GM19240 (cell line): ENCODE results near the gene KIFC3.
A peak's percentile ranks its signal among the peaks of the same experiment; 100 is the strongest.
"Not testable (repeated sequence)": the region's sequence is repeated elsewhere in the genome, so short reads cannot be mapped to it uniquely, and the experiment has no call there.

Experiments used
- DNase-seq: peaks from one replicate; pipeline ENCODE4 v3.0.0; 2011; ENCODE audit warnings: low spot score; ENCODE audit not compliant: insufficient read length

KIFC3 gene

DNA sequence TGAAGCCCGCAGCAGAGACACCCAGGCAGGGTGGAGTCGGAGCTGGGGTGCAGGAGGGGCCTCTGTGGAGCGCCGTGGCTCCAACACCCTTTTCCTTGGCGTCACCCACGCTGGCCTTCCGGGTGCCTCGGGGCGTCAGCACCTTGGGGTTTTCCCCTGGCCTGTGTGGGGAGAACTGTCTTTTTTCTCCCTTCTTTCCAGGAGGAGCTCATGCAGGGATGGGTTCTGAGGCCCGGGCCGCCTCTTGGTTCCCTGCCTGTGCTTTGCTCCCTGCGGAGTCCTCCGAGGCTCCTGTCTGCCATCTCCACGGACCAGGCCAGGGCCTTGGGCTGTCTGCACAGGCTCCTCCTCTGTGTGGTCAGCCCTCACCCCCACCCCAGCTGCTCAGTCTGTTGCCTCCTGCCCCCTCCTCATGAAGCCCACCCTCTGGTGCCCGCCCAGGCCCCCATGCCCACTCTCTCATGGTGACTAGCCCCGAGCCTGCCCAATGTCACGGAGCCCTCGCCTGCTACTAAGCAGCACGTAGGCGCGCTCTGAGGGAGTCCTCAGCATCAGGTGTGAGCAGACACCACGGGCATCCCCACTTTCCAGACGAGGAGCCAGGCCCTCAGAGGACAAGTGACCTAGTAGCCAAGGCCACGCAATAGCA is 61.7 kb downstream of the KIFC3 start:
- DNase-seq = no peak

DNA sequence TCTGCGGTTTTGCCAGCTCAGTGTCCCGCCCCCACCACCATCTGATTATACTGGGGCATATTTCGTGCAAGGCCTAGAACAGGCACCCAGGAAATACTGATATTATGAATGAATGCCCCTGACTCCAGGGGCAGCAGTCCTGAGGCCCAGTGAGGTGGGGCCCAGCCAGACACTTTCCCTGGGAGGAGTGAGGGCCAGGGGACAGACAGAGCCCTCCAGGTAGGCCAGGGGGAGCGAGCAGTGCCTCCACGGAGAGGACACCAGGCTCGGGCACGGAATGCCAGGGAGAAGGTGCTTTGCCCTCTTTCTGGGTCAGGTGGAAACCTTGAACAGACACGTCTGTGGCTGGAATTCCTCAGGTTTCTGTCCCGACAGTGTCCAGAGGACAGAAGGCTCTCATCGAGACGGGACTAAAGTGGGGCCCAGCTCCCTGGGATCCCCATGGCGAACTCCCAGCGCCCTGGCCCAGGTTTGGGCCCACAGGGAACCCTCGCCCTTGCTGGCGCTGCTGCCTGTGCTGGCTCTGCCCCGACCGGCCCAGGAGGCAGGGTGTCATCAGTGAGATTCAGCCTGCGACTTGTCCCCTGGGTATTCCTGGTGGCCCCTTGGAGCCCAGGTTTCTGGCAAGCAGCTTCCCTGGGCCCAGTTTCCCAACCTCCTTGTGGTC is 62.4 kb downstream of the KIFC3 start:
- no peak for DNase-seq

DNA sequence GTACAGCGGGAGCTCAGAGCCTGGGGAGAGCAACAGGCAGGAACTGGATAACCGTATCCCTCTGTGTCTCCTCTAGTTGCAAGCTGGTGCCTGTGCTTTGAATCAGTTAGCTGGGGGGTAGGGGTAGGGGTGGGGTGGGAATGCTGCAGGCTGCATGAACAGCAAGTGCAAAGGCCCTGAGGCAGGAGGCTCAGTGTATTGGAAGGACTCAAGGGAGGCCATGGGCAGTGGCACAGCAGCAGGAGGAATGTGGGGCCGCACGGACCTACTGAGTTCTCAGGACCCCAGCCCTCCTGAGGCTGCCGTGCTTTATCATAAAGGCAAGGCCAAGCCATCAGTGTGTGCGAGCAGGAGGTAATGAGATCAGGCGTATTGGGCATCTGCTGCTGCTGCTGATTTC is 63.4 kb downstream of the KIFC3 start:
- no peak for DNase-seq

DNA sequence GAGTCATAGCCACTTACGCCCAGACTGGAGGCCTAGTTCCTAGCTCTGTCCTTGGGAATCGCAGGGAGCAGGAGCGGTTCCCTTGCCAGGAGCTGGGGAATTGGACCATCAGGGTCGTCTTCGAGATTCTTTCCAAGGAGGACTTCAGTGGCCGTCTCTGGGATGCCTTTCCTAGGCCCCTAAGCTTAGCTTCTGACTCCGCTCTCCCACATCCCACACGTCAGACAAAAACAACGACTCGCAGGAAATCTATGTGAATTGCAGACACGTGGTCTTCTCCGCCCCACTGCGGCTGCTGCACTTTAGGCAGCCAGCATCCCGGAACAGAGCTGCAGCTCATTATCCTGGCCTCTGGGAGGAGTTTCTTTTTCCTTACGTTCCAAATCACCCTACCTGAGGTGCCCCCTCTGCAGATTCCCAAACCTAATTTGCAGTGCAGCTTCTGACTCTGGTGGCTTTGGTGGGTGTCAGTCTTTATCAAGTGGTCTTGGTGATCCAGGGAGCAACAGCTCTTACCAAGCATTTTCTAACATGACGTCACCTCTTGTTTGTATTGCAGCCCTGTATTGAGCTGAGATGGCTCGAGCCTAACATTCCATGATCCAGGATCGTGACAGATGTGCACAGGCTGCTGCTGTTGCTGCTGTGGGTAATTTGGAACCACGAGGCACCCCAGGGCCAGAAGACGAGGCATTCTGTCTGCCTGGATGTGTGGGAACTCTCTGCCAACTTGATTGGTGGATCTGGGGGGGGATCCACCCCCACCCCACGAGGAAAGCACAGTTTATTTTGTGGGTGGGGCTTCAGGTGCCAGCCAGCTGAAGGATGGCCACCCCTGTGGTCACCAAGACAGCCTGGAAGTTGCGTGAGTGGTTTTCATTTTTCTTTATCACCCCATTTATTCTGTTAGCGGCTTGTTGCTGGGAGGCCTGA is 65.6 kb downstream of the KIFC3 start:
- no peak for DNase-seq

DNA sequence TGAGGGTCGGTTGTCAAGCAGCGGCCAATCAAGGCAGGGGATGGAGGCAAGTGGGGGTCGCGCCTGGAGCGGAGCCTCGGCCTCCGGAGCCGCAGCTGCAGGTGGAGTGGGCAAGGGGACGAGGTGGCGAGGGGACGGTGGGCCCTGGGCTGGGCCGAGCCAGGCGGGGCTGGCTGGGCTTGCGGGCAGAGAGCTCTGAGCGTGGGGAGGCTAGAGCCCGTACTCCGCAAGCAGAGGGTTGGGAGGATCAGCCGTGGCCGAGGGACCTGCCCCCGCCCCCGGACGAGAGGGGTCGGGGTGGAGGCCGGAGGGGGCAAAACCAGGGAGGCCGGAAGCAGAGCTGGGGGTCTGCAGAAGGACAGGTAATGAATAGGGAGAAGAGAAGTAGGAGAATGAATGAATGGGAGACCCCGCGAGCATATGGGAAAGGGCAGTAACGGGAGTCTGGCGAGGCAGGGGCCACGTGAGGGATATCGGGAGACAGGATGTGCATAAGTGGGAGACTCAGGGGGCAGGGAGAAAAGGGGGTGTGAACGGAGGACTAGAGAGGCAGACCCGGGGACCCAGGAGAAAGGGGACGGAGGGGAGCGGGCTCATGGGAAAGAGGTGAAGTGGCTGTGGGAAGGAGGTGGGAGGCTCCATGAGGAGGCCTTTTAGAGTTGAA is 66.4 kb downstream of the KIFC3 start, which contains the start of gene KATNB1:
TSS of gene KATNB1 (plus strand) at position 16 of the 664 bp plus-strand sequence. CDS start 1,474 bp downstream, outside the sequence.
- DNase-seq = no peak

DNA sequence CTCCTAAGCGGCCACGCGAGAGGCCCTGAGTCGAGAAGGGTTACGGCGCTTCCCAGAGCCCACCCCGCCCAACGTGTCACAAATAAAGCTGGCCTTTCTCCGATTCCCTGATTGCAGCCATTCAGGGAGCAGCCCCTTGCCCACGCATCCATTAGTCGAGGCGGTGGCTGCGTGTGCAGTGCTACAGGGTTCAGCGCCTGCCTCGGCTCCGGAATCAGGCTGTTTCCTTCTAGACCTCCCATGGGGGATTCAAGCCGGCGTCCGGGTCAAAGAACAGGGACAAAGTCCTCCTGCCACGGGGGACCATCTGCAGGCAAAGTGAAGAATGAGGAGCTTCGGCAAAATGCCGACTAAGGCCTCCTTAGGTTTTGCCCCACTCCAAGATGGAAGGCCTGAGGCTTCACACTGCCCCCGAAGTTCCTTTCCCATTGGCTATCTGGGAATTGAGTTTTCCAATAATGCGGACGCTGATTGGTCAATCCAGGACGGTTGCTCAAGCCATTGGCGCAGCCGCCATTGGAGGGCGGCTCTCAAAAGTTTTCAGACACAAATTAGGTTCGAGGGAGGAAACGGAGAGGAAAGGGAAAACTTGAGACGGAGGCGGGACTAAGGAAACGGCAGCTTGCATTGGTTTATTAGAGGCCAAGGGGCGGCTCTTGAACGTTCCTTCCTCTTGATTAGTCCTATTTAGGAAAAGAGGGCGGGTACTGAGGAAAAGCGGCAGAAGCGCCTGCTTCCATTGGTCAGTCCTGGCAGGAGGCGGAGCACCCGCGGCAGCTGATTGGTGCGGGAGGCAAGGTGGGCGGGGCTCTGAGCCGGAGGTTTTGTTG is 67.2 kb downstream of the KIFC3 start:
- peak; percentile 96 for DNase-seq

DNA sequence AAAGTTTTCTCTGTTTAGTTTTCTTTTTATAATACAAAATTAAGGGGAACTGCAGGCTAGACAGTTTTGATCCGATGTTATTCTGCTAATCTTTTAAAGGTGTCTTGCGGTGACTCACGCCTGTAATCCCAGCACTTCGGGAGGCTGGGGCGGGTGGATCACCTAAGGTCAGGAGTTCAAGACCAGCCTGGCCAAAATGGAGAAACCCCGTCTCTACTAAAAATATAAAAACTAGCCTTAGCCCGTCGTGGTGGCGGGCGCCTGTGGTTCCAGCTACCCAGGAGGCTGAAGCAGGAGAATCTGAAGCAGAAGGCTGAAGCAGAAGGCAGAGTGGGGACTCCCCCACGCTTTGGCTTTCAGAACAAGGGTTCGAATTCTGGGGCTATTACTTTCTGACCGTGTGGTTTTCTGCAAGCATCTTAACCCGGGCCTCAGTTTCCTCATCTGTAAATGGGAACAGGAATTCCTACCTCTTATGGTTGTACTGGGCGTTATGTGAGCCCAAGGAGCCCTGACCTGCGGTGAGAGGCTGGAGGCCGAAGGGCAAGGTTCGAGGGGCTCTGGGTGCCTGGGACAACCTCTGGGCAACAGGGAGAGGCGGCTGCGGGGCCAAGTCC is 67.9 kb downstream of the KIFC3 start:
- no peak for DNase-seq

DNA sequence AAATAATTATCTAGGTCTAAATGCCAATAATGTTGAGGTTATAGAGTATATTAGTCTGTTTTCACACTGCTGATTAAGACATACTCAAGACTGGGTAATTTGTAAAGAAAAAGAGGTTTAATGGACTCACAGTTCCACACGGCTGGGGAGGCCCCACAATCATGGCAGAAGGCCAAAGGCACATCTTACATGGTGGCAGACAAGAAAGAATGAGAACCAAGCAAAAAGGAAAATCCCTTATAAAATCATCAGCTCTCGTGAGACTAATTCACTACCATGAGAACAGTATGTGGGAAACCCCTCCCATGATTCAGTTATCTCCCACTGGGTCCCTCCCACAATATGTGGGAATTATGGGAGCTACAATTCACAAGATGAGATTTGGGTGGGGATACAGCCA is 69.6 kb downstream of the KIFC3 start:
- DNase-seq = no peak

DNA sequence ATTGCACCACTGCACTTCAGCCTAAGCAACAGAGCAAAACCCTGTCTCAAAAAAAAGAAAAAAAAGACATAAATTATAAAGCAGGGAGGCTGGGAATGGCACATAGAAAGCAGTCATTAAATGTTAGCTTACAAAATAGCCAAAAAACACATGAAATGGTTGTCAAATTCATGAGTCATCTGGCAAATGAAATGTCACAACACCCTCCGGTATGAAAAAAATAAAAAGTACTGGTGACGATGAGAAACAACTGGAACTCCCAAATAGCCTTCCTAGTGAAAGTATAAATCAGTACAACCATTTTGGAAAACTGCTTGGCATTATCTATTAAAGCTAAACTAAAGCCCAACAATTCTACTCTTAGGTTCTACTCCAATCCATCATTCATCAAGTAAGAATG is 70.3 kb downstream of the KIFC3 start:
- no peak for DNase-seq

DNA sequence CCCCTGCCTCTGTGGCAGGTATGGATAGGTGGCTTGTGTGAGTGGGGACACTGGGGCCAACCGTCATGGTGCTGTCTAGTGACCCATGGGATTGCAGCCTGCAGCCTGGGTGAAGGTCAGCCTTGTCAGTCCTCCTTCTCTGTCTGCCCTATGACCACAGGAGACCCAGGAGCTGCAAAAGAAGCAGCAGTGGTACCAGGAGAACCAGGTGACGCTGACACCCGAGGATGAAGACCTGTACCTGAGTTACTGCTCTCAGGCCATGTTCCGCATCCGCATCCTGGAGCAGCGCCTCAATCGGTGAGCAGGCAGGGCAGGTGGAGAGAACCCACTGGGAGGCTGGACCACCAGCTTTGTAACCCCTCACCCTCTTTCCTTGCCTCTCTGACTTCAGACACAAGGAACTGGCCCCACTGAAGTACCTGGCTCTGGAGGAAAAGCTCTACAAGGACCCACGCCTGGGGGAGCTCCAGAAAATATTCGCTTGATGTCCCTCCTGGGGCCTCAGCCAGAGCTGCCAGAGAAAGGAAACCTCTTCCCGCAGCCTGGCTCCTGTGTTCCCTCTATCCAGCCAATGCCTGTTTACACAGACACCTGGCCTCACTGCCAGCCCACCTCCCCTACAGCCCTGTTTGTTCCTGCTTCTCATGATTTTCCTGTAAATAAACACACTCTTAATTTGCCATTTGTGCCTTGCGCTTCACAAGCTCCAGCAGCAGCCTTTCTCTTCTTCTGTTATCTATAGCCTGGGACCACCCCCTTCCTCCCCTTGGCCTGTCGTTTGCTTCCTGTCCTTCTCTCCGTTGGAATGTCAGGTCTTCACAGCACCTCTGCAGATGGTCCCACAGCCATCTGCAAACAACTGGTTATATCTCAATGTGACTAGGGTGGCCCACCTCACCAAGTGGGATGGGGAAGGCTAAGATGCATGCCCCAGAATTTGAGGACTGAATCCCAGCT is 71.2 kb downstream of the KIFC3 start:
- no peak for DNase-seq

DNA sequence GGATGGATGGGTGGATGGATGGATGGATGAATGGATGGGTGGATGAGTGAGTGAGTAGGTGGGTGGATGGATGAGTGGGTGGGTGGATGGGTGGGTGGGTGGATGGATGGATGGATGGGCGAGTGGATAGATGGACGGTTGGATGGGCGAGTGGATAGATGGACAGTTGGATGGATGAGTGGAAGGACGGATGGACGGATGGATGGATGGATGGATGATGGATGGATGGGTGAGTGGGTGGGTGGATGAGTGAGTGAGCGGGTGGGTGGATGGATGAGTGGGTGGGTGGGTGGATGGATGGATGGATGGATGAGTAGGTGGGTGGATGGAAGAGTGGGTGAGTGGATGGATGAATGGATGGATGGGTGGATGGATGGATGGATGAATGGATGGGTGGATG is 72.4 kb downstream of the KIFC3 start:
- DNase-seq = not testable (repeated sequence)

DNA sequence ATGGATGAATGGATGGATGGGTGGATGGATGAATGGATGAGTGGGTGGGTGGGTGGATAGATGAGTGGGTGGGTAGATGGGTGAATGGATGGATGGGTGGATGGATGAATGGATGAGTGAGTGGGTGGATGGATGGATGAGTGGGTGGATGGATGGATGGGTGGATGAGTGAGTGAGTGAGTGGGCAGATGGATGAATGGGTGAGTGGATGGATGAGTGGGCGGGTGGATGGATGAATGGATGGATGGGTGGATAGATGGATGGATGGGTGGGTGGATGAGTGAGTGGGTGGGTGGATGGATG is 73.2 kb downstream of the KIFC3 start:
- no peak for DNase-seq

DNA sequence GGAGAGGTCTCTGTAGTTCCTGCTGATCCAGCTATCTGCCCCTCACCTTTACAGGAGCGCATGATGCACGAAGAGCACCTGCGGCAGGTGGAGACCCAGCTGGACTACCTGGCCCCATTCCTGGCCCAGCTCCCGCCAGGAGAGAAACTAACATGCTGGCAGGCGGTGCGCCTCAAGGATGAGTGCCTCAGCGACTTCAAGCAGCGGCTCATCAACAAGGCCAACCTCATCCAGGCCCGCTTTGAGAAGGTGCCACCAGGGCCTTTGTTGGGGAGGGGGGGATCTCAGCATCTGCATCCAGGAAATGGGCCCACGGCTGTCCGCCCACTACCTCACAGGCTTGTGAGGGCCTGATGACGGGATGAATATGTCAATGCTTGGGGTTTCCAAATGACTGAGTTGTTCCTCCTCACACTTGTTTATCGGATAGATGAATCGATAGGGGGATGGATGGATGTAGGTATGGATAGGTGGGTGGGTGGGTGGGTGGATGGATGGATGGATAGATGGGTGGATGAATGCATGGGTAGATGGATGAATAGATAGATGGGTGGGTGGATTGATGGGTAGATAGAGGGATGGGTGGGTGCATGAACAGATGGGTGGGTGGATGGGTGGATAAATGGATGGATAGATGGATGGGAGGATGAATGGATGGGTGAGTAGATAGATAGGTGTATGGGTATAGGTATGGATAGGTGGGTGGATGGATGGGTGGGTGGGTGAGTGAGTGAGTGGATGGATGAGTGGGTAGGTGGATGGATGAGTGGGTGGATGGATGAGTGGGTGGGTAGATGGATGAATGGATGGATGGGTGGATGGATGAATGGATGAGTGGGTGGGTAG is 73.7 kb downstream of the KIFC3 start:
- DNase-seq = no peak

DNA sequence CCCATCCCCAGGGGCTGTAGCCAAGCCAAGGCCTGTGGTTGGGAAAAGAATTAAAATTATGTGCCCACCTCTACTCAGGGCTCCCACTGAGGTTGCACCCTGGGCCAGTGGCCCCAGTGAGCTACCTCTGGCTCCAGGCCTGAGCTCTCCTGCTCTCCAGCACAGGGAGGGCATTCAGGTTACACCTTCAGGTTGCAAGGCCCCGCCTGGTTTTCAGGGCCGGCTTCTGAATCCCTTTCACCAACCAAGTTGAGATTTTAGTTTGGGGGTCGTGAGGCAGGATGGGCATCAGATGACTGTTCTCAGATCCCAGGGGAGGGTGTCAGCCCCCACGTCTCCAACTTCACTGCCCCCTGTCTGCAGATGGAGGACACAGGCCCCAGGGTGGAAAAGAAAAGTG is 74.7 kb downstream of the KIFC3 start:
- no peak for DNase-seq

DNA sequence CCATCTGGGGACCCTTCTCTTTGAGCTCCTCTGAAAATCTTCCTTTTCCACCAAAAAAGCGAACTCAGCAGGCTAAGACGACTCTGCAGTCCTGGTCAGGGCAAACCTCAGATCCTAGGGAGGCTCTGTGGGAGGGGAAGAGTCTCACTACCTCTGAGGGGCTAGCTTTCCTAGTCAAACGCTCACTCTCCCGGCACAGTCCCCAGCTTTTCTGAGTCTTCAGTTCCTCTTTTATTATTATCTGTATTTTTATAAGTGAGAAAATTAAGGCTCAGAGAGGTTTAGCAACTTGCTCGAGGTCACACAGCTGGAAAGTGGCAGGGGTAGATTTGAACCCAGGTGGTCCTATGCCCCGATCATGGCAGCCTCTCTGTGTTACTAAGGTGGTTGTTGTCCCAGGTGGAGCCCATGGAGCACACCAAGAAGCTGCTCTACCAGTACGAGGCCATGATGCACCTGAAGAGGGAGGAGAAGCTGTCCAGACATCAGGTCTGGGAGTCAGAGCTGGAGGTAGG is 75.8 kb downstream of the KIFC3 start:
- DNase-seq = no peak

DNA sequence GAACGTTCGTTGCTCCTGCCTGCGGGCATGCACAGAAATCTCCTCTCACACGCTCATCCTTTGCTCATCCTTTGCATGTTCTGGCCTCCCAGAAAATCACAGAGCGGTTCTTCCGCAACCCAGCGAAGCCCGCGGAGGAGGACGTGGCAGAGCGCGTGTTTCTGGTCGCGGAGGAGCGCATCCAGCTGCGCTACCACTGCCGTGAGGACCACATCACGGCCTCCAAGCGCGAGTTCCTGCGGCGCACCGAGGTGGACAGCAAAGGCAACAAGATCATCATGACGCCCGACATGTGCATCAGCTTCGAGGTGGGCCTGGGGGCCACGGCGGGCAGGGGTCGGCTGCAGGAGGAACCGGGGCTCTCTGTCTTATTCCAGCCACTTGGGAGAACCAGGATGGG is 76.3 kb downstream of the KIFC3 start:
- DNase-seq = no peak

DNA sequence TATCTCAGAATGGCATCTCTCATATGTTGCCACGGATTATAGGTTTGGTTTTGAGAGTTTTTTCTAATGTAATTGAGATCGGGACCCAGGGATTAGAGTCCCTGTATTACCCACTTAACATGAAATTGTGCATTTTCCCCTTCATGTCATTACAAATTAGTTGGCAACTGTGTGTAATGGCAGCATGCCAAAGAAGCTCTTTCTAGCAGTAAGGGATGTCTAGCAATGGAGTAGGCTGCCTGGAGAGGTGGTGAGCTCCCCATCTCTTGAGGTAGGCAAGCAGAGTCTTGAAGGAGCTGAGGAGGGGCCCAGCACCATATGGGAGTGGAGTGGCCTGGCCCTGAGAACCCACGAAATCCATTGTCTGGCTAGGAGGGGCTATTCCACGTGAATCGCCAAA is 76.7 kb downstream of the KIFC3 start:
- no peak for DNase-seq

DNA sequence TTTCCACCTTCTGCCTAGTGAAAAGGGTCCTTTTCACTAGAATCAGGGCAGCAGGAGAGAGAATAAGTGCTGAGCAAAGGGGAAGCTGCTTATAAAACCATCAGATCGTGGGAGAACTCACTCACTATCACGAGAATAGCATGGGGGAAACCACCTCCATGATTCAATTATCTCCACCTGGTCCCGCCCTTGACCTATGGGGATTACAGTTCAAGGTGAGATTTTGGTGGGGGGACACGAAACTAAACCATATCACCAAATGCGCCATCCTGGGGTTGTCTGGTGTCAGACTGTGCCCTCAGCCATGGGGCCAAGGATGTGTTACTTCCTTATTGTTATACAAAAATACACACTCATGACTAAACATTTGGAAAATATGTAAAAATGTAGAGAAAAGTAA is 77.1 kb downstream of the KIFC3 start:
- no peak for DNase-seq
